ENCODE results near the gene LAMB4. TPM values are rescaled to one million over a fixed set of nuclear protein-coding genes. Genes with fewer than 3 reads are reported as not detected.
A peak's percentile ranks its signal among the peaks of the same experiment; 100 is the strongest.

LAMB4 gene
- polyA plus RNA-seq, 1 experiment: 0.33 TPM

DNA sequence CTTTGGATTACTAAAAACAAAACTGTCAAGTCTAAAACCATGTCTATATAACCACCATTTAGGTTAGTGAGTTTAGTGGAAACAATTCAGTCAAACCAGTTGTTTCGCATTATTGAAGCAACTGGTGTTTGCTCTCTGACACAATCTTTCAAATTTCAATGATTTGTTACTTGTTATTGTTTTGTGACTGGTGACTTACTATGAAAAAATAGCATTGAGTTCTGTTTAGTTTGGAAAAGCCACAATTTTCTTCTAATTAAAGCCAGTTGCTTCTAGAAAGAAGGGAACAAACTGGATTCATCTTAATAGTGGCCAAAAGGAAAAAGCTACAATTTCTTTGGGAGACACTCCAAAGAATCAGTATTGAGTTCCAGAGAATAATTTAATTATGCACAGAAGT is 30.4 kb downstream of the LAMB4 start:
- no peaks in the 10 kb centered on the region; the same call in 1 of the 2 replicates for H3K9me3 ChIP-seq (ENCODE audit: control insufficient read depth, insufficient read depth, low read length)
- CTCF ChIA-PET: interaction anchor here (1.0 to 1.5 kb wide), 3 partner anchors 46 to 357 kb away, joined by 3 to 5 read pairs (median 4); no protein-coding TSS in a partner anchor
- TF ChIP-seq, protein P1, sequence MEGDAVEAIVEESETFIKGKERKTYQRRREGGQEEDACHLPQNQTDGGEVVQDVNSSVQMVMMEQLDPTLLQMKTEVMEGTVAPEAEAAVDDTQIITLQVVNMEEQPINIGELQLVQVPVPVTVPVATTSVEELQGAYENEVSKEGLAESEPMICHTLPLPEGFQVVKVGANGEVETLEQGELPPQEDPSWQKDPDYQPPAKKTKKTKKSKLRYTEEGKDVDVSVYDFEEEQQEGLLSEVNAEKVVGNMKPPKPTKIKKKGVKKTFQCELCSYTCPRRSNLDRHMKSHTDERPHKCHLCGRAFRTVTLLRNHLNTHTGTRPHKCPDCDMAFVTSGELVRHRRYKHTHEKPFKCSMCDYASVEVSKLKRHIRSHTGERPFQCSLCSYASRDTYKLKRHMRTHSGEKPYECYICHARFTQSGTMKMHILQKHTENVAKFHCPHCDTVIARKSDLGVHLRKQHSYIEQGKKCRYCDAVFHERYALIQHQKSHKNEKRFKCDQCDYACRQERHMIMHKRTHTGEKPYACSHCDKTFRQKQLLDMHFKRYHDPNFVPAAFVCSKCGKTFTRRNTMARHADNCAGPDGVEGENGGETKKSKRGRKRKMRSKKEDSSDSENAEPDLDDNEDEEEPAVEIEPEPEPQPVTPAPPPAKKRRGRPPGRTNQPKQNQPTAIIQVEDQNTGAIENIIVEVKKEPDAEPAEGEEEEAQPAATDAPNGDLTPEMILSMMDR (IDR thresholded peaks at IDR 0.05; ENCODE audit: low read depth, low read length): no peak
- no peak overlapping the region for H3K4me3 ChIP-seq (ENCODE audit: low read depth, low read length)
- DNase-seq (ENCODE audit: low read depth, low spot score): no peak
- H3K27me3 ChIP-seq (ENCODE audit: control insufficient read depth, insufficient read depth, low read length): no peaks in the 10 kb centered on the region
- no peak overlapping the region for H3K27ac ChIP-seq (ENCODE audit: low read depth, low read length)
- POLR2A ChIA-PET: interaction anchor here (0.6 to 1.1 kb wide), 3 partner anchors 98 to 360 kb away, joined by 3 to 4 read pairs (median 3); no protein-coding TSS in a partner anchor

- TF ChIP-seq, protein P1 (IDR thresholded peaks at IDR 0.05; ENCODE audit: low read depth, low read length): peak; percentile 16; the same call in 1 of the 2 replicates
- POLR2A ChIA-PET: no interaction called here
- CTCF ChIA-PET: no interaction called here
- H3K27me3 ChIP-seq (ENCODE audit: control insufficient read depth, insufficient read depth, low read length): no peaks in the 10 kb centered on the region
- H3K4me3 ChIP-seq (ENCODE audit: low read depth, low read length): no peak overlapping the region
- H3K27ac ChIP-seq (ENCODE audit: low read depth, low read length): no peak overlapping the region
- H3K9me3 ChIP-seq (ENCODE audit: control insufficient read depth, insufficient read depth, low read length): no peaks in the 10 kb centered on the region
- no peak for DNase-seq (ENCODE audit: low read depth, low spot score)
Observed at GRCh38 chr7:108097703-108098102, 32.5 kb downstream of the LAMB4 start.

DNA sequence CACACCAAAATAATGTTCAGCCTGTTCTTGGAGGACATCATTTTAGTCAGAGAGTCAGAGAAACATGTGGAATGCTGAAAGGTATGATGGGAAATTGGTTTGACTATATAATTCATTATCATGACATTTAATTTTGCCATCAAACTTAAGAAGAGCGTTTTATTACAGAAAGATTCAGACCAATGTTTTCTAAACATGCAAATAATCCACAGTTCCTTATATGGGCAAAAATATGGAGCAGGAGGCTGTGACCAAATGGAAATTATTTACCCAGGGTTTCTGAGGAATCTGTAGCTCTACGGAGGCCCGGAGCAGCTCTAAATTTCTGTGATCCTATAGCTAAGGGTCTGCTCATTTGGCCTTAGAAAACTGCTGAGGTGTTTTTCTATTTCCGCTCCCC is 33.2 kb downstream of the LAMB4 start:
- no peak overlapping the region for H3K27ac ChIP-seq (ENCODE audit: low read depth, low read length)
- CTCF ChIA-PET: interaction anchor here (0.5 to 1.2 kb wide), 6 partner anchors 11 to 904 kb away, joined by 3 to 8 read pairs (median 7); no protein-coding TSS in a partner anchor
- TF ChIP-seq, protein P1 (IDR thresholded peaks at IDR 0.05; ENCODE audit: low read depth, low read length): no peak
- H3K9me3 ChIP-seq (ENCODE audit: control insufficient read depth, insufficient read depth, low read length): no peaks in the 10 kb centered on the region
- H3K27me3 ChIP-seq (ENCODE audit: control insufficient read depth, insufficient read depth, low read length): no peaks in the 10 kb centered on the region
- POLR2A ChIA-PET: interaction anchor here (0.6 to 1.1 kb wide), 3 partner anchors 85 to 95 kb away, joined by 3 to 6 read pairs (median 5); no protein-coding TSS in a partner anchor
- no peak for DNase-seq (ENCODE audit: low read depth, low spot score)
- no peak overlapping the region for H3K4me3 ChIP-seq (ENCODE audit: low read depth, low read length)

DNA sequence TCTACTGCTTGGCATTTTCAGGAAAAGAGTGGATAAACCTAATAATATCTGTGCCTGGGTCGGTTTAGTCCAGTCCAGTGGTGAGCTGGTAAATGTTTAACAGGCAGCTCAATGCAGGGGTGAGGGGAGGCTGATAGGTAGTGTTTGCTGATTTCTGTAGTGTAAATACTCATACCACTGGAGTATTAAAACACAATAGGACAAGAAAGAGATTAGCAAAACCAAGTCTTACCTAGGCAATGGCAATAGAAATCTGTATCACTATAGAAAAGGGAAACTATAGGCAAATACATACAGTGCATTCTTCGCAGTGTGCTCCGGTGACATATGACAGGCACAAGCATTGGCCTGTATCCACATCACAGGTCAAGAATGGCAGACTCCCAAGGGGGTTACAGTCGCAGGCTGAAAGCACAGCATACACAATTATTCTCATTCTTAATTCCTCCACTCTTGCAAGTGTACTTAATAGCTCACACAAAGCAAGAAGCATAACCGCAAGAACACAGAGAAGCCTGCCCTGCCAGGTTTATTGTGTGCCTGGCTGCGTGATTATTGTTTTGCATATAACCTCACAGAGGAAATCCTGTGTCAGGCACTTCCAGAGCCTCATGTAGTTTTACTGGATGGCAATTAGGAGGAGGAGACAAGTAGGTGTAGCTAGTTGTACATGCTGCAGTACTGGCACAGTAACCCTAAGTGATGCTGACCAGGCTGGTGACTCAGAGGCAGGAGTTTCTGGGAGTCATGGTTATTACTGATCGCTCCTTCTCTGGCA is 35.0 kb downstream of the LAMB4 start:
- H3K9me3 ChIP-seq (ENCODE audit: control insufficient read depth, insufficient read depth, low read length): no peaks in the 10 kb centered on the region; the same call in 1 of the 2 replicates
- no peak for DNase-seq (ENCODE audit: low read depth, low spot score)
- H3K27ac ChIP-seq (ENCODE audit: low read depth, low read length): peak overlapping the region; percentile 88
- CTCF ChIA-PET: interaction anchor here (2.3 kb wide), 1 partner anchor 51 kb away, joined by 7 read pairs; no protein-coding TSS in a partner anchor
- TF ChIP-seq, protein P1 (IDR thresholded peaks at IDR 0.05; ENCODE audit: low read depth, low read length): no peak
- H3K4me3 ChIP-seq (ENCODE audit: low read depth, low read length): peak overlapping the region; percentile 15
- POLR2A ChIA-PET: interaction anchor here (0.6 to 2.1 kb wide), 7 partner anchors 16 to 186 kb away, joined by 3 to 13 read pairs (median 5); no protein-coding TSS in a partner anchor
- no peaks in the 10 kb centered on the region for H3K27me3 ChIP-seq (ENCODE audit: control insufficient read depth, insufficient read depth, low read length)

GRCh38 chr7:108094346-108094745 is 35.8 kb downstream of the LAMB4 start:
- ChIA-PET POLR2A (interaction anchor here (0.6 to 2.1 kb wide), 9 partner anchors 9 to 187 kb away, joined by 3 to 13 read pairs (median 5); partner anchors contain the start of gene LAMB1), CTCF (interaction anchor here (1.1 to 2.3 kb wide), 2 partner anchors 52 to 78 kb away, joined by 3 to 7 read pairs; no protein-coding TSS in a partner anchor)
- DNase-seq (ENCODE audit: low read depth, low spot score): no peak
- TF ChIP-seq, protein P1 (IDR thresholded peaks at IDR 0.05; ENCODE audit: low read depth, low read length): no peak
- Histone ChIP-seq H3K9me3 (ENCODE audit: control insufficient read depth, insufficient read depth, low read length) (no peaks in the 10 kb centered on the region; the same call in 1 of the 2 replicates), H3K27me3 (ENCODE audit: control insufficient read depth, insufficient read depth, low read length) (no peaks in the 10 kb centered on the region), H3K4me3 (ENCODE audit: low read depth, low read length) (no peak overlapping the region), H3K27ac (ENCODE audit: low read depth, low read length) (peak overlapping the region; percentile 83)
